DOHH2 (cell line): Measurements from ENCODE around the gene SULT6B1.

ENCODE experiments used
- H3F3A ChIP-seq: fragments of 200-600 bp; sonication (generic), shearing (Covaris generic); 2 replicates; pipeline ENCODE4 v1.6.0; 2016; ENCODE audit warnings: antibody characterized with exemption, mild to moderate bottlenecking; ENCODE audit not compliant: control insufficient read depth, insufficient read depth
- H3K27ac ChIP-seq: fragments of 200-600 bp; sonication (generic); 2 replicates; pipeline ENCODE4 v1.5.1; 2014; ENCODE audit warnings: low read depth, mild to moderate bottlenecking, low read length, moderate library complexity
- H3K27me3 ChIP-seq: fragments of 200-600 bp; sonication (generic); 2 replicates; pipeline ENCODE4 v1.6.1; 2014; ENCODE audit warnings: mild to moderate bottlenecking, low read length, mixed read lengths; ENCODE audit not compliant: control insufficient read depth
- H3K36me3 ChIP-seq: fragments of 200-600 bp; sonication (generic); 2 replicates; pipeline ENCODE4 v1.6.1; 2014; ENCODE audit warnings: mild to moderate bottlenecking, low read length, moderate library complexity, mixed read lengths; ENCODE audit not compliant: control insufficient read depth
- H3K4me1 ChIP-seq: fragments of 200-600 bp; sonication (generic); 2 replicates; pipeline ENCODE4 v1.6.1; 2014; ENCODE audit warnings: mild to moderate bottlenecking, low read length, mixed read lengths; ENCODE audit not compliant: control insufficient read depth
- H3K4me2 ChIP-seq: fragments of 200-600 bp; sonication (generic); 2 replicates; pipeline ENCODE4 v1.6.0; 2014; ENCODE audit warnings: mild to moderate bottlenecking, low read length, moderate library complexity
- H3K4me3 ChIP-seq: fragments of 200-600 bp; sonication (generic); 2 replicates; pipeline ENCODE4 v1.5.1; 2014; ENCODE audit warnings: mild to moderate bottlenecking, low read length, mixed read lengths
- H3K79me2 ChIP-seq: fragments of 200-600 bp; sonication (generic); 2 replicates; pipeline ENCODE4 v1.6.1; 2014; ENCODE audit warnings: mild to moderate bottlenecking, low read length, mixed read lengths; ENCODE audit not compliant: control insufficient read depth
- H3K9me2 ChIP-seq: fragments of 200-600 bp; sonication (generic); replicated peaks from 2 replicates; pipeline ENCODE4 v1.6.1; 2014; ENCODE audit warnings: mild to moderate bottlenecking, low read length, mixed read lengths; ENCODE audit not compliant: control insufficient read depth
- H3K9me3 ChIP-seq: fragments of 200-600 bp; sonication (generic); 2 replicates; pipeline ENCODE4 v1.6.1; 2014; ENCODE audit warnings: antibody characterized with exemption, low read length, mixed read lengths; ENCODE audit not compliant: control insufficient read depth, insufficient read depth
- H4K20me1 ChIP-seq: fragments of 200-600 bp; sonication (generic); 2 replicates; pipeline ENCODE4 v1.6.0; 2014; ENCODE audit warnings: low read depth, mild to moderate bottlenecking, antibody characterized with exemption, low read length, moderate library complexity; ENCODE audit not compliant: control insufficient read depth, insufficient read depth
- CTCF ChIP-seq: fragments of 200-600 bp; sonication (generic); IDR thresholded peaks from one replicate; pipeline ENCODE4 v1.5.1; 2014; ENCODE audit warnings: antibody characterized with exemption, mild to moderate bottlenecking, low read depth, low read length; ENCODE audit not compliant: poor library complexity, severe bottlenecking
- EZH2phosphoT487 ChIP-seq: fragments of 200-600 bp; sonication (generic); IDR thresholded peaks from 2 replicates; pipeline ENCODE4 v1.6.1; 2017; ENCODE audit warnings: borderline replicate concordance, mild to moderate bottlenecking, antibody characterized with exemption, low read length, moderate library complexity, mixed read lengths

The SULT6B1 gene

GRCh38 chr2:37191747-37192146 is 3.3 kb upstream of the SULT6B1 start:
- Histone ChIP-seq H4K20me1 (no peaks in the 10 kb centered on the region), H3K4me3 (no peak overlapping the region), H3K4me2 (no peak overlapping the region), H3K9me2 (no peaks in the 10 kb centered on the region), H3K79me2 (peaks cover 4% of the 10 kb centered on the region), H3K36me3 (peaks cover 4% of the 10 kb centered on the region; the same call in 1 of the 2 replicates), H3K27me3 (no peaks in the 10 kb centered on the region), H3K27ac (no peak overlapping the region), H3K4me1 (peaks cover 9% of the 10 kb centered on the region), H3K9me3 (no peaks in the 10 kb centered on the region), H3F3A (no peaks in the 10 kb centered on the region)
- TF ChIP-seq CTCF: no peak
- no peak for TF ChIP-seq EZH2phosphoT487

GRCh38 chr2:37191253-37191652 is 2.8 kb upstream of the SULT6B1 start:
- Histone ChIP-seq H3K4me3 (no peak overlapping the region), H3K79me2 (no peaks in the 10 kb centered on the region), H3K9me3 (no peaks in the 10 kb centered on the region), H3K36me3 (no peaks in the 10 kb centered on the region), H3K27me3 (no peaks in the 10 kb centered on the region), H3K27ac (no peak overlapping the region), H3F3A (no peaks in the 10 kb centered on the region), H3K4me1 (peaks cover 9% of the 10 kb centered on the region), H3K9me2 (no peaks in the 10 kb centered on the region), H3K4me2 (no peak overlapping the region), H4K20me1 (no peaks in the 10 kb centered on the region)
- TF ChIP-seq CTCF: no peak
- TF ChIP-seq EZH2phosphoT487: no peak

GRCh38 chr2:37190290-37190689 is 1.8 kb upstream of the SULT6B1 start:
- Histone ChIP-seq H3F3A (no peaks in the 10 kb centered on the region), H3K27ac (no peak overlapping the region), H3K4me1 (no peaks in the 10 kb centered on the region; the same call in 1 of the 2 replicates), H4K20me1 (no peaks in the 10 kb centered on the region), H3K36me3 (no peaks in the 10 kb centered on the region), H3K9me2 (no peaks in the 10 kb centered on the region), H3K9me3 (no peaks in the 10 kb centered on the region), H3K4me3 (no peak overlapping the region), H3K27me3 (no peaks in the 10 kb centered on the region), H3K4me2 (no peak overlapping the region), H3K79me2 (no peaks in the 10 kb centered on the region)
- TF ChIP-seq CTCF (no peak), EZH2phosphoT487 (no peak)
